OCI-M2 (cell line): ENCODE results near the gene ERCC4.

Experiments used
- DNase-seq: peaks from one replicate; lab custom pipeline; 2025; ENCODE audit not compliant: unreplicated experiment; lab: John Stamatoyannopoulos, UW

Gene ERCC4

GRCh38 chr16:13909872-13910303 is 10.1 kb upstream of the ERCC4 start:
- no peak for DNase-seq

GRCh38 chr16:13911306-13911705 is 8.6 kb upstream of the ERCC4 start:
- no peak for DNase-seq

GRCh38 chr16:13911871-13912270 is 8.1 kb upstream of the ERCC4 start:
- no peak for DNase-seq

DNA sequence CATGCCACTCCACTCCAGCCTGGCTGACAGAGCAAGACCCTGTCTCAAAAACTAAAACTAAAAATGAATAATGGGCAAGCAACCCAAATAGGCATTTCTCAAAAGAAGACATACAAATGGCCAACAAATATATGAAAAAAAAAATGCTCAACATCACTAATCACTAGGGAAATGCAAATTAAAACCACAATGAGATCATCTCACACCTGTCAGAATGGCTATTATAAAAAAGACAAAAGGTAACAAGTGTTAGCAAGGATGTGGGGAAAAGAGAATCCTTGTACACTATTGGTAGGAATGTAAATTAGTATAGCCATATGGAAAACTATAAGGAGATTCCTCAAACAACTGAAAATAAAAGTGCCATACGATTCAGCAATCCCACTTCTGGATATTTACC is 7.1 kb upstream of the ERCC4 start:
- no peak for DNase-seq

GRCh38 chr16:13913374-13914292 is 6.3 kb upstream of the ERCC4 start:
- no peak for DNase-seq

- DNase-seq: no peak
These were observed 4.8 kb upstream of the ERCC4 start for GRCh38 chr16:13915033-13915635.

DNA sequence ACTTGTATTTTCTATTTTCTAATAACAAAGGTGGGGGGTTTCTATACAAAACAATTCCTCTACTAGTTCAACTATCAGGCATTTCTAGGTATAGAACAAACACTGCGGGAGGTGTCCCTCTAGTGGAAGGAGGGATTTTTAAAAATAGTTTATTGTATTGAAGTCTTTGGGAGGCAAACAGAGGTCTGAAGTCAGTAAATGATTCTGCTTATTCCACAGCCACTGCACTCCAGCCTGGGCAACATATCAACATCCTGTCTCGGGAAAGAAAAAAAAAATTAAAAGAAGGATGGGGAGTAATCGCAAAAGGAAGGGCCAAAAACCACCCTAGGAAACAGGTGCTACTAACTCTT is 648 bp upstream of the ERCC4 start:
- no peak for DNase-seq

DNA sequence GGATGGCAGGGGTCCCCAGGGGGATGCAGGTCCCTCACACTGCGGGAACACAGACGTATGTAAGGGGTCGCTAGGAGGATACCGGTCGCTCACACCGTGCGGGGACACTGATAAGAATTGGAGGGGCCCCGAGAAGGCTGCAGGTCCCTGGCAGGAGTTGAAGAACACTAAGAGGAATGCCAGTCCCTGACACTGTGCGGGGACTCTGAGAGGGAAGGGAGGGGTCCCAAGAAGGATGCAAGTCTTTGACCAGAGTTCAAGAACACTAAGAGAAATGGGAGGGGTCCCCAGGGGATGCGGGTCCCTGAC is 510 bp downstream of the ERCC4 start:
- DNase-seq: no peak

DNA sequence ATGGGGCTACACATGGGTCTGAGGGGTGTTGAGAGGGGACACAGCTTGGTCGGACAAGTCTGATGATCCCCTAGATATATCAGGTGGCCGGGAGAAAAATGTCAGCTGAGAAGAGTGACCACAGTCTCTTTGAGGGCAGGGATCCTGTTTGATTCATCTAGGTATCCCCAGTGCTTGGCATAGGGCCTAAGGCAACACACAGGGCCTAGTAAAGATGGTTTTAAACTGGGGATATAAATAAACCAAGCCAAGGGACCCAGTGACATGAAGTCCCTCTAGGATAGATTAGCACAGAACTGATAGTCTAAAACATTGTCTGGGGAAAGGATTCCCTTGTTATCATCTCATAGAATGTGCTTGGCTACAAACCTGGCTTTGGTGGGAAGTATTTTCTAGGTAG is 1.4 kb downstream of the ERCC4 start:
- no peak for DNase-seq

- DNase-seq: no peak
These were observed 3.8 kb downstream of the ERCC4 start for GRCh38 chr16:13923703-13924298.

DNA sequence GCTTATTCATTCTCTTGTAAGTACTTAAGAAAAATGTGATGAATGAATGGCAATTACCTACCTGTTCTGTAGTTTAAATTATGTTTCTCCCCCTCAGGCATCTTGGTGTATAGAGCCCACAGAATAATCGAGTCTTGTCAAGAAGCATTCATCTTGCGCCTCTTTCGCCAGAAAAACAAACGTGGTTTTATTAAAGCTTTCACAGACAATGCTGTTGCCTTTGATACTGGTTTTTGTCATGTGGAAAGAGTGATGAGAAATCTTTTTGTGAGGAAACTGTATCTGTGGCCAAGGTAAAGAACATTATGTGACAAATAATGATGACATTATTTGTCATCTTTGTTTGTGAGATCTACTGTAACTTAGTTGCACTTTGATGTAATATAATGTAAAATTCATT is 6.5 kb downstream of the ERCC4 start:
- DNase-seq: no peak

GRCh38 chr16:13926891-13927290 is 6.9 kb downstream of the ERCC4 start:
- DNase-seq: no peak

GRCh38 chr16:13928646-13929045 is 8.7 kb downstream of the ERCC4 start:
- DNase-seq: no peak

DNA sequence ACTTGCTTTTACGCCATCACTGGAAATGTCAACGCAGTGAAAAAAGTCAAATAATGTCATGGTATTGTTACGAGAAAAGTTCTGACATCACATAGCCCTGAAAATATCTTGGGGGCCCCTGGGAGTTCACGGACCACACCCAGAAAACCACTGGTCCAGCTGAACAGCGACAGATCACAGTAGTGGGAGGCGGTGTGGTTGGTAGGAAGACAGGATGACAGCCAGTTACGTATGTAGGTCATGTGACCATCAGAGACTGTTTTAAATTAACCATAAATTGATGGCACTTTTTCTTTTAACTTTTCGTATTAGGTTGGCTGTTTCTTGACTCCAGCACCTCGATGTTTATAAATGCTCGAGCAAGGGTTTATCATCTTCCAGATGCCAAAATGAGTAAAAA is 11.9 kb downstream of the ERCC4 start:
- no peak for DNase-seq

- no peak for DNase-seq
These were observed 15.5 kb downstream of the ERCC4 start for GRCh38 chr16:13935408-13935807.

GRCh38 chr16:13936155-13936554 is 16.2 kb downstream of the ERCC4 start:
- no peak for DNase-seq

GRCh38 chr16:13936596-13937081 is 16.7 kb downstream of the ERCC4 start:
- no peak for DNase-seq

GRCh38 chr16:13937411-13937810 is 17.5 kb downstream of the ERCC4 start:
- DNase-seq: no peak

GRCh38 chr16:13938480-13938879 is 18.5 kb downstream of the ERCC4 start:
- no peak for DNase-seq

- DNase-seq: no peak
These were observed 19.9 kb downstream of the ERCC4 start for GRCh38 chr16:13939821-13940220.

DNA sequence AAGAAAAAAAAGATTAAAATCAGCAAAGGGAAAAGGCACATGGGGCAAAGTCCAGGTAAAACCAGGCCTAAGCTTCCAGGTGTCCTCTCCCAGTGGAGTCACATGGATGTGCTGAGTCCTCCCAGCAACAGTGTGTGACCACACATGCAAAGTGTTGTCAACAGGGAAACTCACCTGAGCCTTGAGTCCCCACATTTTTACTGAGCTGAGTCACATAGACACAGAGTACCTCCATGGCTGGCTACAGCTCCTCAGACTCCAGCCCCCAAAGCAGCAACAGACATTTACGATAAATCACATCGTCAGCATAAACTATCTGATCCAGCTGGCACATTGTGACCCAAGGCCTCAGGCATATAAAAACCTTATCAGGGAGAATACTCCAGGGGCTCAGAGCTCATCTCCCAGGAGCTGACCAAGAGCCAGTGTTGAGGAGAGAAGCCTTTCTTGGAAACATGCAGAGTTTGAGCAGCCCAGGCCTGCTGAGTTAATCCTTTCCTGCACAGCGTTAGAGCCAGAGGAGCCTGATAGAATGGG is 20.5 kb downstream of the ERCC4 start:
- DNase-seq: no peak

DNA sequence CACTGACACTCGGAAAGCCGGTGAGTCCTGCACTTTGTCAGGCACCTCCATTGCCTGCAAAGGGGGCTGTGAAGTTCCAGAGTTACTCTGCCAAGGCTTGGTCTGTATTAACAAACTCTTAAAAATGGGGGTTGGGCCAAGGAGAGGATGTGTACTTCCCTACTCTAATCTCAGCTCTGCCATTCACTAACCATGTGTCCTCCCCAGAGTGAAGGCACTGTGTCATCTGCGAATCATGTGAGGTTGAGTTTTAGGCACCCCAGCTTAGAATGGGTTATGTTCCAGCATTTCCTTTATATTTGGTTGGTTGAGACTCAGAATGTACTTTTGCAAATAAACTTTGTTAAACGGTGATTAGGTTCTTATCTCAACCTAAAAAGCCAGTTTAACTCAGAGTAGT is 24.9 kb downstream of the ERCC4 start:
- no peak for DNase-seq
